ENCODE measurements around the gene UBE2D1.

Gene UBE2D1

DNA sequence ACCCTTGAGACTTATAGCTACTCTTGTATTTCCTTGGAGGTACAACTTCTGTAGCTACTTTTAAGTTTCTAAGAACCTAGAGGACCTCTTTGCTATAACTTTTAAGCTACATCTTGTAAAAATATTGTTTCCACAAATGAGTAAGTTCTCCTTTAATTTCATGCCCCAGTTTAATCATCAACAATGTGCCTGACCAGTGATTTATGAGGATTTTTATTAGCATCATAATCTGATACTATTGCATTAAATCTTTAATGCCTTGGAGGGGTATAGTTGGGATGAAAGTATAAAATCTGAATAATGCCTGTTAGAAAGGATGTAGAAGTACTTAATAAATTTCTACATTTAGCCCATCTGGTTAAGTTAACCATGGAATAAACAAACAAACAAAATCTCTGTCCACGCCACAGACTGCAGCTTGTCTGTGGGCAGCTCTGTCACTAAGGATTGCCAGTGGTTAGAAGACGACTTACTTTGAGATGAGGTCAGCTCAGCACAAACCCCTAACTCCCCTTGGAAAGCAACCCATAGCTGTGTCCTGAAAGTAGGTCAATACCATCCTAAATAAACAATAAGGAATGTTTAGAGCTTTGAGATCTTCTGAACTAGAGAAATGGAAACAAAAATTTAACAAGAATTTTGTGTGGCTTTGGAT is 18.3 kb downstream of the UBE2D1 start:
- Histone ChIP-seq H3K27ac (ENCODE audit: insufficient read depth, low read length, poor library complexity, severe bottlenecking) (no peak overlapping the region), H3K9me3 (ENCODE audit: control insufficient read depth, low read length) (no peaks in the 10 kb centered on the region), H3K27me3 (replicated peaks; ENCODE audit: control insufficient read depth, insufficient read depth, low read length, poor library complexity, severe bottlenecking) (no peaks in the 10 kb centered on the region), H3K36me3 (ENCODE audit: control insufficient read depth, insufficient read depth, low read length) (no peaks in the 10 kb centered on the region), H3K4me1 (ENCODE audit: control insufficient read depth, insufficient read depth, low read length, poor library complexity, severe bottlenecking) (no peaks in the 10 kb centered on the region), H3K4me3 (ENCODE audit: insufficient read depth, low read depth, low read length, poor library complexity, severe bottlenecking) (no peak overlapping the region)
- no peak for DNase-seq

DNA sequence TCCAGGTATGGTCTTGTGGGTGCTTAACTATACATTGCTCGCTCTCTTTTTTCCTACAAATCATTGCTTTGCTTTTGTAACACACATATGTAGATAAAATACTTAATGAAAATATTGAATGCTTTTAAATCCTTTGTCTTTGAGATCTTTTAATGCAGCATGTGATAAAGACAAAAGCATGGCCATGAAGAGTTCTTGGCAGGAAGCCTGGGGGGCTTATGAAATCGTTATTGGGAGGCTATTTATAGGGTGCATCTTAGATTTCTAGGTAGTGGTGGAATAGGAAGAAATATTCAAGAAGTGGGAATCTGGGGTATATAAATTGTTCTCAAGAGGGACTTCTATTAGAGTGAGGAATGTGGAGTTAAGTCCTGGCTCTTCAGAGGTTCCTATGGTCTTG is 21.9 kb downstream of the UBE2D1 start:
- DNase-seq = no peak
- H3K36me3 ChIP-seq (ENCODE audit: control insufficient read depth, insufficient read depth, low read length) = no peaks in the 10 kb centered on the region
- H3K4me1 ChIP-seq (ENCODE audit: control insufficient read depth, insufficient read depth, low read length, poor library complexity, severe bottlenecking) = peaks cover 5% of the 10 kb centered on the region

GRCh38 chr10:58358314-58358933 is 23.6 kb downstream of the UBE2D1 start:
- H3K9me3 ChIP-seq (ENCODE audit: control insufficient read depth, low read length) = no peaks in the 10 kb centered on the region
- no peak overlapping the region for H3K4me3 ChIP-seq (ENCODE audit: insufficient read depth, low read depth, low read length, poor library complexity, severe bottlenecking)
- H3K4me1 ChIP-seq (ENCODE audit: control insufficient read depth, insufficient read depth, low read length, poor library complexity, severe bottlenecking) = peaks cover 5% of the 10 kb centered on the region
- no peaks in the 10 kb centered on the region for H3K36me3 ChIP-seq (ENCODE audit: control insufficient read depth, insufficient read depth, low read length)
- DNase-seq = no peak
- H3K27me3 ChIP-seq (replicated peaks; ENCODE audit: control insufficient read depth, insufficient read depth, low read length, poor library complexity, severe bottlenecking) = no peaks in the 10 kb centered on the region
- H3K27ac ChIP-seq (ENCODE audit: insufficient read depth, low read length, poor library complexity, severe bottlenecking) = no peak overlapping the region

More for the DNA sequence above, 21.9 kb downstream of the UBE2D1 start:
- Histone ChIP-seq H3K9me3 (ENCODE audit: control insufficient read depth, low read length) (no peaks in the 10 kb centered on the region), H3K27me3 (replicated peaks; ENCODE audit: control insufficient read depth, insufficient read depth, low read length, poor library complexity, severe bottlenecking) (no peaks in the 10 kb centered on the region), H3K4me3 (ENCODE audit: insufficient read depth, low read depth, low read length, poor library complexity, severe bottlenecking) (no peak overlapping the region), H3K27ac (ENCODE audit: insufficient read depth, low read length, poor library complexity, severe bottlenecking) (no peak overlapping the region)

DNA sequence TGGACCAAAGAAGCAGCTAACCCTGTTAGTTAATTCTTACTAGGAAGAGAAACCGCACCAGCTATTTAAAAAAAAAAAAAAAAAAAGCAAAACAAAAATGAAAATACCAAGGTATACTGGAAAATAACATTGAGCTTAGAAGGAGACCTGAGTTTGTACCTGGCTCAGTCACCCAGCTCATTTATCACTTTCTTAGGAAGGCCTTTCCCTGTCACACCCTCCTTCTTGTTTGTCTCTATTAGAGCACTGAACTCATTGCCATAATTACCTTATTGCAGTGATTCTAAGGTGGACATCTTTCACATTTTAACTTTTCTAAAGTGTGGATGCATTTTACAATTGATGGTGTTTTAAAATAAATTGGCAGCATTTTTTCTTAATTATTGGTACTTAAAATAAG is 24.1 kb downstream of the UBE2D1 start:
- no peak overlapping the region for H3K4me3 ChIP-seq (ENCODE audit: insufficient read depth, low read depth, low read length, poor library complexity, severe bottlenecking)
- no peaks in the 10 kb centered on the region for H3K9me3 ChIP-seq (ENCODE audit: control insufficient read depth, low read length)
- H3K27ac ChIP-seq (ENCODE audit: insufficient read depth, low read length, poor library complexity, severe bottlenecking) = no peak overlapping the region
- H3K27me3 ChIP-seq (replicated peaks; ENCODE audit: control insufficient read depth, insufficient read depth, low read length, poor library complexity, severe bottlenecking) = no peaks in the 10 kb centered on the region
- peaks cover 5% of the 10 kb centered on the region for H3K4me1 ChIP-seq (ENCODE audit: control insufficient read depth, insufficient read depth, low read length, poor library complexity, severe bottlenecking)
- no peak for DNase-seq
- peaks cover 2% of the 10 kb centered on the region for H3K36me3 ChIP-seq (ENCODE audit: control insufficient read depth, insufficient read depth, low read length)

GRCh38 chr10:58359541-58359940 is 24.7 kb downstream of the UBE2D1 start:
- Histone ChIP-seq H3K9me3 (ENCODE audit: control insufficient read depth, low read length) (no peaks in the 10 kb centered on the region), H3K36me3 (ENCODE audit: control insufficient read depth, insufficient read depth, low read length) (peaks cover 3% of the 10 kb centered on the region), H3K27me3 (replicated peaks; ENCODE audit: control insufficient read depth, insufficient read depth, low read length, poor library complexity, severe bottlenecking) (no peaks in the 10 kb centered on the region), H3K27ac (ENCODE audit: insufficient read depth, low read length, poor library complexity, severe bottlenecking) (no peak overlapping the region), H3K4me1 (ENCODE audit: control insufficient read depth, insufficient read depth, low read length, poor library complexity, severe bottlenecking) (peaks cover 5% of the 10 kb centered on the region), H3K4me3 (ENCODE audit: insufficient read depth, low read depth, low read length, poor library complexity, severe bottlenecking) (no peak overlapping the region)
- DNase-seq = no peak

DNA sequence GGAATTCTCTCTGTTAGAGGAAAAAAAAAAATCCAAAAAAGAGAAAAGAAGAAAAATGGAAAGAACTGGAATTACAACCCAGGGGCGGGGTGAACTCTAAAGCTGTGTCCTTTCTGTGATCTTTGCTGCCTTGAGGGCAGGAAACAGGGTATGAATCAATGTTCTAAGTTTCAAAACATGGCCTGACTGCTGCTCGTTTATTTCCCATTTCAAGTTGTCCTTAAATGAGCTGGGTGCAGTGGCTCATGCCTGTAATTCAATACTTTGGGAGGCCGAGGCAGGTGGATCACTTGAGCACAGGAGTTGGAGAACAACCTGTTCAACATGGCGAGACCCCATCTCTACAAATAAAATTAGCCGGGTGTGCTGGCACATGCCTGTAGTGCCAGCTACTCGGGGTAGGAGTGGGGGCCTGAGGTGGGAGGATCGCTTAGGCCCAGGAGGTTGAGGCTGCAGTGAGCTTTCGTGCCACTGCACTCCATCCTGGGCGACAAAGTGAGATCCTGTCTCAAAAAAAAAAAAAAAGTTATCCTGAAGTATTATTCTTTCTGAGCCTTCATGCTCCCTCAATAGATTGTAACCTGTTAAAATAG is 25.7 kb downstream of the UBE2D1 start:
- Histone ChIP-seq H3K27me3 (replicated peaks; ENCODE audit: control insufficient read depth, insufficient read depth, low read length, poor library complexity, severe bottlenecking) (no peaks in the 10 kb centered on the region), H3K36me3 (ENCODE audit: control insufficient read depth, insufficient read depth, low read length) (peaks cover 8% of the 10 kb centered on the region), H3K9me3 (ENCODE audit: control insufficient read depth, low read length) (no peaks in the 10 kb centered on the region), H3K27ac (ENCODE audit: insufficient read depth, low read length, poor library complexity, severe bottlenecking) (no peak overlapping the region), H3K4me1 (ENCODE audit: control insufficient read depth, insufficient read depth, low read length, poor library complexity, severe bottlenecking) (peaks cover 5% of the 10 kb centered on the region), H3K4me3 (ENCODE audit: insufficient read depth, low read depth, low read length, poor library complexity, severe bottlenecking) (no peak overlapping the region)
- no peak for DNase-seq

- no peak overlapping the region for H3K4me3 ChIP-seq (ENCODE audit: insufficient read depth, low read depth, low read length, poor library complexity, severe bottlenecking)
- peaks cover 5% of the 10 kb centered on the region for H3K4me1 ChIP-seq (ENCODE audit: control insufficient read depth, insufficient read depth, low read length, poor library complexity, severe bottlenecking)
- no peak overlapping the region for H3K27ac ChIP-seq (ENCODE audit: insufficient read depth, low read length, poor library complexity, severe bottlenecking)
- peaks cover 8% of the 10 kb centered on the region for H3K36me3 ChIP-seq (ENCODE audit: control insufficient read depth, insufficient read depth, low read length)
- no peaks in the 10 kb centered on the region for H3K9me3 ChIP-seq (ENCODE audit: control insufficient read depth, low read length)
- no peak for DNase-seq
- no peaks in the 10 kb centered on the region for H3K27me3 ChIP-seq (replicated peaks; ENCODE audit: control insufficient read depth, insufficient read depth, low read length, poor library complexity, severe bottlenecking)
These were observed 26.5 kb downstream of the UBE2D1 start for GRCh38 chr10:58361353-58361752.

DNA sequence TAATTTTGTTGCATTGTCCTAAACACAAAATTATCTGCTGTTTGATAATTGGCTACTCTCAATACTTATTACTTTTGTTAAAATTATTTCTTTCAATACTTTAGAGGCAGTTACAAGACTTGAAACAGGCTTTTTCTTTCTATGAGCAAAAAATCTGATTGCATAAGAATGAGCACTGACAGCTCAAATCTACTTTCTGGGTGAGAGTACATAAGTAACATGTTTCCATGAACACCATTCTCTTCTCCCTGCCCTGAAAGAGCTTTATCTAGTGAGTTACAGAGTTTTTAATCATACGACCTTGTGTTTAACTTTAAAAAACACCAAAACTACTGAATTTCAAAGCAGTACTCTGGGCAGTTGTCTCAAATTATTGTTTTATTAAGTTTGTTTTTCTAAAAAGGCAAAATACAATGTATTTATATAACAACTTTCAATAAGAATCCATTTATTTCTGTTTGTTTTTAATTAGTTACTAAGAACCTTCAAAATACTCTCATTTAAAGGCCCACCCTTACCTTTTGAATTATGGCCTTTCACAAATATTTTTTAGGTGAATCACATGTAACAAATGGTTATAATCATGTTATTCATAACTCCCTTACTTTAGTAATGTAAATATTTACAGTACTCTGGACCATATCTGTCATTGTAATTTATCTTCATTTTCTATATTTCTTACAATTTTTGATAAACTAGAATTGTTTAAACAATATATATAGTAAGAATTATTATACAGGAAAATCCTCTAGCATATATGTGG is 27.4 kb downstream of the UBE2D1 start:
- Histone ChIP-seq H3K27me3 (replicated peaks; ENCODE audit: control insufficient read depth, insufficient read depth, low read length, poor library complexity, severe bottlenecking) (no peaks in the 10 kb centered on the region), H3K9me3 (ENCODE audit: control insufficient read depth, low read length) (no peaks in the 10 kb centered on the region), H3K4me1 (ENCODE audit: control insufficient read depth, insufficient read depth, low read length, poor library complexity, severe bottlenecking) (peaks cover 5% of the 10 kb centered on the region), H3K27ac (ENCODE audit: insufficient read depth, low read length, poor library complexity, severe bottlenecking) (no peak overlapping the region), H3K4me3 (ENCODE audit: insufficient read depth, low read depth, low read length, poor library complexity, severe bottlenecking) (no peak overlapping the region), H3K36me3 (ENCODE audit: control insufficient read depth, insufficient read depth, low read length) (peaks cover 8% of the 10 kb centered on the region)
- DNase-seq = no peak

GRCh38 chr10:58367069-58367468 is 32.3 kb downstream of the UBE2D1 start:
- H3K27me3 ChIP-seq (replicated peaks; ENCODE audit: control insufficient read depth, insufficient read depth, low read length, poor library complexity, severe bottlenecking) = no peaks in the 10 kb centered on the region
- no peak overlapping the region for H3K4me3 ChIP-seq (ENCODE audit: insufficient read depth, low read depth, low read length, poor library complexity, severe bottlenecking)
- H3K27ac ChIP-seq (ENCODE audit: insufficient read depth, low read length, poor library complexity, severe bottlenecking) = no peak overlapping the region
- no peaks in the 10 kb centered on the region for H3K9me3 ChIP-seq (ENCODE audit: control insufficient read depth, low read length)
- H3K36me3 ChIP-seq (ENCODE audit: control insufficient read depth, insufficient read depth, low read length) = peaks cover 8% of the 10 kb centered on the region
- no peaks in the 10 kb centered on the region for H3K4me1 ChIP-seq (ENCODE audit: control insufficient read depth, insufficient read depth, low read length, poor library complexity, severe bottlenecking)
- no peak for DNase-seq

GRCh38 chr10:58371473-58371872 is 36.7 kb downstream of the UBE2D1 start:
- Histone ChIP-seq H3K4me1 (ENCODE audit: control insufficient read depth, insufficient read depth, low read length, poor library complexity, severe bottlenecking) (no peaks in the 10 kb centered on the region), H3K4me3 (ENCODE audit: insufficient read depth, low read depth, low read length, poor library complexity, severe bottlenecking) (no peak overlapping the region), H3K9me3 (ENCODE audit: control insufficient read depth, low read length) (no peaks in the 10 kb centered on the region), H3K27ac (ENCODE audit: insufficient read depth, low read length, poor library complexity, severe bottlenecking) (no peak overlapping the region), H3K36me3 (ENCODE audit: control insufficient read depth, insufficient read depth, low read length) (no peaks in the 10 kb centered on the region), H3K27me3 (replicated peaks; ENCODE audit: control insufficient read depth, insufficient read depth, low read length, poor library complexity, severe bottlenecking) (no peaks in the 10 kb centered on the region)
- no peak for DNase-seq
